Loucy (cell line): ENCODE measurements around the gene DLGAP5.

ENCODE experiments used
- H2AFZ ChIP-seq: fragments of 200-600 bp; sonication (generic); 2 replicates; pipeline ENCODE4 v1.6.0; 2016; ENCODE audit warnings: antibody characterized with exemption, mild to moderate bottlenecking, low read length, moderate library complexity
- H3F3A ChIP-seq: fragments of 200-600 bp; 2 replicates; pipeline ENCODE4 v1.6.0; 2016; ENCODE audit warnings: antibody characterized with exemption, low read depth, mild to moderate bottlenecking
- H3K27me3 ChIP-seq: fragments of 200-600 bp; sonication (generic); 2 replicates; pipeline ENCODE4 v1.6.1; 2014; ENCODE audit warnings: low read length, mild to moderate bottlenecking; ENCODE audit not compliant: insufficient read depth, poor library complexity, severe bottlenecking
- H3K36me3 ChIP-seq: fragments of 200-600 bp; sonication (generic); 2 replicates; pipeline ENCODE4 v1.6.1; 2016; ENCODE audit warnings: low read length; ENCODE audit not compliant: insufficient read depth
- H3K4me1 ChIP-seq: fragments of 200-600 bp; sonication (generic); 2 replicates; pipeline ENCODE4 v1.5.1; 2014; ENCODE audit warnings: low read length, mild to moderate bottlenecking; ENCODE audit not compliant: insufficient read depth, poor library complexity, severe bottlenecking
- H3K4me2 ChIP-seq: fragments of 200-600 bp; sonication (generic); 2 replicates; pipeline ENCODE4 v1.6.0; 2014; ENCODE audit warnings: antibody characterized with exemption, low read length, low read depth, mild to moderate bottlenecking; ENCODE audit not compliant: poor library complexity, severe bottlenecking
- H3K4me3 ChIP-seq: fragments of 200-600 bp; sonication (generic); 2 replicates; pipeline ENCODE4 v1.5.1; 2014; ENCODE audit warnings: low read length, mild to moderate bottlenecking, mixed read lengths; ENCODE audit not compliant: poor library complexity, severe bottlenecking
- H3K79me2 ChIP-seq: fragments of 200-600 bp; sonication (generic); 2 replicates; pipeline ENCODE4 v1.6.1; 2014; ENCODE audit warnings: low read length; ENCODE audit not compliant: insufficient read depth
- H3K9ac ChIP-seq: fragments of 200-600 bp; sonication (generic); 2 replicates; pipeline ENCODE4 v1.6.0; 2014; ENCODE audit warnings: mild to moderate bottlenecking, low read depth, low read length, moderate library complexity; ENCODE audit not compliant: poor library complexity, severe bottlenecking
- H3K9me2 ChIP-seq: fragments of 200-600 bp; sonication (generic); replicated peaks from 2 replicates; pipeline ENCODE4 v1.6.1; 2016; ENCODE audit warnings: low read depth, low read length, mixed read lengths
- H3K9me3 ChIP-seq: fragments of 200-600 bp; sonication (generic); 2 replicates; pipeline ENCODE4 v1.6.1; 2014; ENCODE audit warnings: mild to moderate bottlenecking, antibody characterized with exemption, low read length, low read depth; ENCODE audit not compliant: insufficient read depth
- H4K20me1 ChIP-seq: fragments of 200-600 bp; sonication (generic); 2 replicates; pipeline ENCODE4 v1.6.0; 2014; ENCODE audit warnings: antibody characterized with exemption, low read length, mild to moderate bottlenecking; ENCODE audit not compliant: insufficient read depth, poor library complexity, severe bottlenecking
- CTCF ChIP-seq: fragments of 200-600 bp; sonication (generic); conservative IDR thresholded peaks from 2 replicates; pipeline ENCODE4 v1.5.1; 2014; ENCODE audit warnings: mild to moderate bottlenecking, antibody characterized with exemption, low read length
- EZH2phosphoT487 ChIP-seq: fragments of 200-600 bp; IDR thresholded peaks from 2 replicates; pipeline ENCODE4 v1.6.1; 2018; ENCODE audit warnings: antibody characterized with exemption, mild to moderate bottlenecking, moderate library complexity, borderline replicate concordance

The DLGAP5 gene

GRCh38 chr14:55153951-55154350 is 37.4 kb downstream of the DLGAP5 start:
- Histone ChIP-seq H3F3A (no peaks in the 10 kb centered on the region), H3K79me2 (no peaks in the 10 kb centered on the region), H4K20me1 (no peaks in the 10 kb centered on the region), H3K4me2 (no peak overlapping the region), H3K36me3 (peaks cover 89% of the 10 kb centered on the region), H3K4me1 (no peaks in the 10 kb centered on the region), H3K27me3 (no peaks in the 10 kb centered on the region), H2AFZ (no peak overlapping the region), H3K9me3 (no peaks in the 10 kb centered on the region), H3K9ac (no peak overlapping the region), H3K4me3 (no peak overlapping the region), H3K9me2 (no peaks in the 10 kb centered on the region)
- TF ChIP-seq EZH2phosphoT487 (no peak), CTCF (no peak)

GRCh38 chr14:55152052-55152753 is 39.2 kb downstream of the DLGAP5 start:
- no peak for TF ChIP-seq CTCF
- no peak for TF ChIP-seq EZH2phosphoT487
- H4K20me1 ChIP-seq: no peaks in the 10 kb centered on the region
- no peaks in the 10 kb centered on the region for H3K9me2 ChIP-seq
- peaks cover 92% of the 10 kb centered on the region for H3K36me3 ChIP-seq
- H3K4me1 ChIP-seq: no peaks in the 10 kb centered on the region
- H3K4me3 ChIP-seq: no peak overlapping the region
- H2AFZ ChIP-seq: no peak overlapping the region
- no peak overlapping the region for H3K4me2 ChIP-seq
- H3K9ac ChIP-seq: no peak overlapping the region
- H3K79me2 ChIP-seq: no peaks in the 10 kb centered on the region
- no peaks in the 10 kb centered on the region for H3F3A ChIP-seq
- H3K27me3 ChIP-seq: no peaks in the 10 kb centered on the region
- no peaks in the 10 kb centered on the region for H3K9me3 ChIP-seq

- Histone ChIP-seq H3K36me3 (peaks cover 92% of the 10 kb centered on the region), H3K27me3 (no peaks in the 10 kb centered on the region), H3K9ac (no peak overlapping the region), H3K4me1 (no peaks in the 10 kb centered on the region), H3K4me2 (no peak overlapping the region), H3K9me3 (no peaks in the 10 kb centered on the region), H3K9me2 (no peaks in the 10 kb centered on the region), H3K4me3 (no peak overlapping the region), H3F3A (no peaks in the 10 kb centered on the region), H3K79me2 (no peaks in the 10 kb centered on the region), H2AFZ (no peak overlapping the region), H4K20me1 (no peaks in the 10 kb centered on the region)
- TF ChIP-seq CTCF (no peak), EZH2phosphoT487 (no peak)
Observed at GRCh38 chr14:55151601-55152000, 39.8 kb downstream of the DLGAP5 start.
